ENCODE results near the gene FAM229B.

Gene FAM229B

GRCh38 chr6:112041535-112041934, 45.9 kb upstream of the FAM229B start:
- no peaks in the 10 kb centered on the region for H3K36me3 ChIP-seq (replicated peaks; ENCODE audit: insufficient read depth, low read length)
- TF ChIP-seq EZH2phosphoT487 (IDR thresholded peaks at IDR 0.05; ENCODE audit: low read length) = no peak
- no peak for TF ChIP-seq EZH2 (optimal IDR thresholded peaks at IDR 0.05; ENCODE audit: low read depth, low read length)
- TF ChIP-seq CTCF (IDR thresholded peaks at IDR 0.05; ENCODE audit: low read length) = no peak
- H3K4me1 ChIP-seq (ENCODE audit: low read length) = peaks cover 6% of the 10 kb centered on the region
- no peak for DNase-seq
- H3K9me2 ChIP-seq (replicated peaks; ENCODE audit: insufficient read depth, low read length) = no peaks in the 10 kb centered on the region
- no peaks in the 10 kb centered on the region for H3K27me3 ChIP-seq (replicated peaks; ENCODE audit: insufficient read depth, low read length)
- H3K9me3 ChIP-seq (replicated peaks; ENCODE audit: insufficient read depth, low read length) = no peaks in the 10 kb centered on the region
- no peak overlapping the region for H3K4me3 ChIP-seq (ENCODE audit: low read length)
- no peaks in the 10 kb centered on the region for H3K79me2 ChIP-seq (ENCODE audit: low read length)
- peaks cover 5% of the 10 kb centered on the region; the same call in 1 of the 2 replicates for H3F3A ChIP-seq (ENCODE audit: insufficient read depth, low read length)
- no peaks in the 10 kb centered on the region for H4K20me1 ChIP-seq (ENCODE audit: insufficient read depth, low read length)
- H3K27ac ChIP-seq (ENCODE audit: low read length) = no peak overlapping the region
- H3K4me2 ChIP-seq (ENCODE audit: low read depth, low read length) = no peak overlapping the region
- H2AFZ ChIP-seq (ENCODE audit: low read length) = no peak overlapping the region
- no peak overlapping the region for H3K9ac ChIP-seq (ENCODE audit: low read length)

GRCh38 chr6:112043032-112044007, 44.1 kb upstream of the FAM229B start:
- Histone ChIP-seq H2AFZ (ENCODE audit: low read length) (peak overlapping the region; percentile 99), H3K27ac (ENCODE audit: low read length) (peak overlapping the region; percentile 69; the same call in 1 of the 2 replicates), H3K9ac (ENCODE audit: low read length) (peak overlapping the region; percentile 69; the same call in 1 of the 2 replicates), H3K79me2 (ENCODE audit: low read length) (no peaks in the 10 kb centered on the region), H3K4me2 (ENCODE audit: low read depth, low read length) (peak overlapping the region; percentile 92), H3F3A (ENCODE audit: insufficient read depth, low read length) (peaks cover 5% of the 10 kb centered on the region; the same call in 1 of the 2 replicates), H3K4me1 (ENCODE audit: low read length) (peaks cover 6% of the 10 kb centered on the region), H3K9me3 (replicated peaks; ENCODE audit: insufficient read depth, low read length) (no peaks in the 10 kb centered on the region), H3K27me3 (replicated peaks; ENCODE audit: insufficient read depth, low read length) (no peaks in the 10 kb centered on the region), H3K36me3 (replicated peaks; ENCODE audit: insufficient read depth, low read length) (no peaks in the 10 kb centered on the region), H3K9me2 (replicated peaks; ENCODE audit: insufficient read depth, low read length) (no peaks in the 10 kb centered on the region), H3K4me3 (ENCODE audit: low read length) (peak overlapping the region; percentile 87), H4K20me1 (ENCODE audit: insufficient read depth, low read length) (no peaks in the 10 kb centered on the region)
- TF ChIP-seq EZH2 (optimal IDR thresholded peaks at IDR 0.05; ENCODE audit: low read depth, low read length) (no peak), CTCF (IDR thresholded peaks at IDR 0.05; ENCODE audit: low read length) (peak; percentile 94), EZH2phosphoT487 (IDR thresholded peaks at IDR 0.05; ENCODE audit: low read length) (no peak)
- peak; percentile 80 for DNase-seq

GRCh38 chr6:112044196-112044595, 43.2 kb upstream of the FAM229B start:
- no peak for DNase-seq
- Histone ChIP-seq H3K36me3 (replicated peaks; ENCODE audit: insufficient read depth, low read length) (no peaks in the 10 kb centered on the region), H3K4me3 (ENCODE audit: low read length) (no peak overlapping the region), H3K79me2 (ENCODE audit: low read length) (no peaks in the 10 kb centered on the region), H3K4me2 (ENCODE audit: low read depth, low read length) (no peak overlapping the region), H4K20me1 (ENCODE audit: insufficient read depth, low read length) (no peaks in the 10 kb centered on the region), H3K4me1 (ENCODE audit: low read length) (peaks cover 6% of the 10 kb centered on the region), H3F3A (ENCODE audit: insufficient read depth, low read length) (peaks cover 5% of the 10 kb centered on the region; the same call in 1 of the 2 replicates), H2AFZ (ENCODE audit: low read length) (no peak overlapping the region), H3K9me3 (replicated peaks; ENCODE audit: insufficient read depth, low read length) (no peaks in the 10 kb centered on the region), H3K9me2 (replicated peaks; ENCODE audit: insufficient read depth, low read length) (no peaks in the 10 kb centered on the region), H3K27me3 (replicated peaks; ENCODE audit: insufficient read depth, low read length) (no peaks in the 10 kb centered on the region), H3K27ac (ENCODE audit: low read length) (no peak overlapping the region), H3K9ac (ENCODE audit: low read length) (no peak overlapping the region)
- TF ChIP-seq CTCF (IDR thresholded peaks at IDR 0.05; ENCODE audit: low read length) (no peak), EZH2phosphoT487 (IDR thresholded peaks at IDR 0.05; ENCODE audit: low read length) (no peak), EZH2 (optimal IDR thresholded peaks at IDR 0.05; ENCODE audit: low read depth, low read length) (no peak)
